ENCODE data around the gene EXOC6.

The EXOC6 gene

DNA sequence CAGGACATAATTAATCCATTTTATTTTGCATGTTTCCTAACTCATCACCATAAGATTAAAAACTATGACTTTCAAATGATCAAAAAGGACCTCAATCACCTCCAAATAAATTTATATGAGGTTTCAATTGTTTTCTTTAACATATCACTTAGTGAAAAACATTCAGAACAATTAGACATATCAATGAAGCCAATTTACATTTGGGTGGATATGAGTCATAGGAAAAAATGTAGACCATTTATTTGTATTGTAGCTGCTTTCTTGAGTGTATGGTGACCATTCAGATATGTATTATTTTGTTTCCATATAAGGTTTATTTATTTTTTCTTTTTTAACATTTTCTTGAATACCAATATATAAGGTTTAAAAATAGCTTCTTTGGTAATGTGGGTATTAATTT, 13.3 kb upstream of the EXOC6 start:
- DNase-seq, result no peak

GRCh38 chr10:92837456-92837855, 10.9 kb upstream of the EXOC6 start:
- DNase-seq, result no peak

DNA sequence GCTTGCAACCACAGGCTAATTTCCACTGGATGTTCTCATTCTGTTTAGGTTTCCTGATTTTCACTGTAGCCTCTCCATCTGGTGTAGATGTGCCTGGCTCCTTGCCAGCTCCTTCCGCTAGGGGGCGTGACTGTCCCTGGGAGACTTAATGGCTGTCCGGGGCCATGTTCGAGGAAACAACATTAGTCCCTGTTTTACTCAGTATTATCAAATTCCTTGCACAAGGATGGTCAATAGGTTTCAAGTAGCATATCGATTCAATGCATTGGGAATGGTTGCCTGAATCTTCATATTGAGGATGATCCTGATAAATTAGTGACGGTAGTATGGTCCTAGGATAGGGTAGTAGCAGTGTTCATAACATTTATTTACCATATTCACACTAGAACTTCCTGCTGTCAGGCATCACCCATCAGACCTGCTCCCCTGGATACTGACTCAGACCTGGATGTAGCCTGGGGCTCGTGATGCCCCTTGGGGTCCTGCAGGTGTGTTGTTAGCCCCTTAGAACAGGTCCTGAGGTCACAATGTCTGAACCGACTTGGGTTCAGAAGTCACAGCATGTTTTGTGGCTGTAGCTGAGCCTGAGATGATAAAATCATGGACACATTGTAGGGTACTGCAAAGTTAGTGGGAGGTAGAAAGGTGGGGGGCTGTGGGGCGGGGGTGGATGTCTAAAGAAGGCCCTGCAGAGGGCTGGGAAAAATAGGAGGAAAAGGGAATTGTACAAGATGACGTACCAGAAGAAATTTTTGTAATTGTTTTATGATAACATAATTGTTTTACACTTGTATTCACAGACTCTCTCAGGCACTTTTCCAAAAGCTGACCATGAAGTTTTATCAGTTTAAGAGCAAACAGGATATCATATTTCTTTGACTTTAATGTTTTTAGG, 8.9 kb upstream of the EXOC6 start:
- peak; percentile 51 for DNase-seq

GRCh38 chr10:92844746-92845145, 3.6 kb upstream of the EXOC6 start:
- no peak for DNase-seq

- no peak for DNase-seq
These were observed 2.4 kb upstream of the EXOC6 start for GRCh38 chr10:92845921-92846320.

DNA sequence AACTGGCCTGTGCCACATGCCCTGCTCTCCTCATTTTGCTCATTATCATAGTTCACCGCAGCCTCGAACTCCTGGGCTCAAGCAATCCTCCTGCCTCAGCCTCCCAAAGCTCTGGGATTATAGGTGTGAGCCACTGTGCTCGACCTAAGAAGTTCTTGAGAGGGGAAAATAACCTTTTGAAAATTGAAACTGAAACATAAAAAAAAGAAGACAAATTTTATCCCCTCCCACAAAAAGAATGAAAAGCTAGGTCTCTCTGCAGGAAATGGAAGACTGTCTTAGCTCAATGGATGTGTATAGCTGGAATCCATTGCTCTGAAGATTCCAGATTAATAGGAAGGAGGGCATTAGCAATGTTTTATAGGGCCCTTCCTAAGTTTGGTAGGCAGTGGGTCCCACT, 2.0 kb upstream of the EXOC6 start:
- no peak for DNase-seq

- DNase-seq, result no peak
These were observed 1.5 kb upstream of the EXOC6 start for GRCh38 chr10:92846854-92847201.

DNA sequence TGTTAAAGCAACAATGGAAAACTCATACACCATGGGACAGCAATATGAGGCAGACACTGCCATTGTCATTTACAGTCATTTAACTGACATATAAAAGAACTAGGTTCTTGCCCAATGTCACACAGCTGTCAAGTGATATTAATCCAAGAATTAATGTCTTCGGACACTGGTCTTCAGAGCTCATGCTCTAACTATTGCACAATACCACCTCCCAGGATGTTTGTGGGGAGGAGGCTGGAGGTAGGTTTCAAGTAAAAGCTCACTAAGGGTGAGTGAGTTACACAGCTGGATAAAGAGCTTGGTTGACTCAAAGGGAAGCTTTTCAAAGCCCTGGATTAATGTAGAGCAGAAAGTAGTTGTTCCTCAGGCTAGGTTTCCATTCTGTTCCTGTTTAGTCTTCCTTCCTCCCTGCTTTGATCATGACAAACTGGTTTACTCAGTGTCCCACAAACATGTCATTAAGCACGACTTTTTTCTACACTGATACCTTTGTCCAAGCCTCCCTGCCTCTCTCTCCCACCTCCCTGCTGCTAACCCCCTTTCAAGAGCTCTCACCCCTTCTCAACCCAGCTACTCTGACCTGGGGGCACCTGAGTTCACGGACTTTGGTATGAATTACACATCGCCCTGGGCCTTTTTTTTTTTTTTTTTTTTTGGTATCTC, 987 bp upstream of the EXOC6 start:
- no peak for DNase-seq

DNA sequence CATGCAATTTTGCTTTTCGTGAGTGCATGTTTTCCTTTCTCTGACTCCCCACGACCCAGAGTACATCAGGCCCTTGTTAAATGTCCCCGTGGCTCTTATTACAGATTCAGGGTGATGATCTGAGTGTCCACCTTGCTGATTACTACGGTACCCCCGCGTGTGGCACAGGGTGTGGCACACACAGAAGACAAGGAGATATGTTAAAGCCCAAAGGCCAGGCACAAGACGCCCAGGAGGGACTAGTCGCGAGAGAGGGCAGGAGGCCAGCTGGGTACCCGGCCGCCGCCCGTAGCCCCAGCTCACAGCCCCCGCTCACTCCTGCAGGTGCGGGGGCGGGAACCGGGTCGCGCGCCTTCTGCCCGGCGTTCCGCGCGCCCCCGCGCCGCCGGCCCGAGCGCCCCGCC, 281 bp upstream of the EXOC6 start:
- no peak for DNase-seq

- no peak for DNase-seq
These were observed 860 bp downstream of the EXOC6 start for GRCh38 chr10:92849234-92849525.

GRCh38 chr10:92849576-92850090, 1.3 kb downstream of the EXOC6 start:
- no peak for DNase-seq

- no peak for DNase-seq
These were observed 1.9 kb downstream of the EXOC6 start for GRCh38 chr10:92850185-92850584.

GRCh38 chr10:92851003-92851402, 2.7 kb downstream of the EXOC6 start:
- DNase-seq, result no peak

- DNase-seq, result no peak
These were observed 7.2 kb downstream of the EXOC6 start for GRCh38 chr10:92855560-92855959.

GRCh38 chr10:92857904-92858514, 9.7 kb downstream of the EXOC6 start:
- DNase-seq, result no peak

- DNase-seq, result no peak
These were observed 18.9 kb downstream of the EXOC6 start for GRCh38 chr10:92867235-92867634.

- no peak for DNase-seq
These were observed 19.7 kb downstream of the EXOC6 start for GRCh38 chr10:92868036-92868435.

GRCh38 chr10:92868557-92868956, 20.2 kb downstream of the EXOC6 start:
- DNase-seq, result no peak

DNA sequence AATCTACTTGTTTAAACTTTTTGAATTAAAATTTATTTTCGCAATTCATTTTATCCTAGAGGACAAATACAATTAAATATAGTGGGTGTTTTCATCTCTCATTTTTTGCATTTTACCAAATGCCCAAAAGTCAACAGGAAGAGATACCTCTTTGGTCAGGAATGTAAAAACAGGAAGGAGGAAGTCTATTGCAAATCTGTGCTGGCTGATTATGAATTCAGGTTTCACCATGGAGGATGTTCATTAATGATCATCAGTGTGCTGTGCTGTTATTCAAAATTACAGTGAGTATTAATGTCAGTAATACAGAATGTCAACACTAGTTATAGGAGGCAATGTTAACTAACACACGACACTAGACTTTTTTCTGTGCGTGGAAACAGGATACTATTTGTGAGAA, 24.7 kb downstream of the EXOC6 start:
- DNase-seq, result no peak

DNA sequence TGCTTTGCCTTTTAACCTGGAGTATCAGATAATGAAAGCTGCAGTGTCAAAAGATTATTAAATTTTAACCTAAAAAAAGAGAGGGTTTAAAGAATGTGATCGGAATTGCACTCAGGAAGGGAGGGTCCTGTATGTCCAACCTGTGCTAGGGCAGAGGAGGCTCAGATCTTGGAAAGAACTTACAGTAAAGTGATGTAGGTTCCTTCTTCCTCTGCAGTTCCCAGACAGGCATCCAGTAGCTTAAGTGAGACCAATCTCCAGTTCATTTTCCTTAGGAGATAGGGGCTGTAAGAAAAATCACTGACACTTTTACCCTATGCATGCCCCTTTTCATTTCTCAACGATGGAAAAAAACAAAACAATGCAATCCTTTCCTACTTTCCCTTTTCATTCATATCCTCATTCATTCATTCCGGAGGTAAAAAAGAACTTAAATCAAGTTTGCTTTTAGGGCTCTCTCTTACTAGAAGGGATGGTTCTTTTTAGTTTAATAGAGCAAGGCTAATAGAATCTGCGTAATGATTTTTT, 28.3 kb downstream of the EXOC6 start:
- DNase-seq, result no peak

DNA sequence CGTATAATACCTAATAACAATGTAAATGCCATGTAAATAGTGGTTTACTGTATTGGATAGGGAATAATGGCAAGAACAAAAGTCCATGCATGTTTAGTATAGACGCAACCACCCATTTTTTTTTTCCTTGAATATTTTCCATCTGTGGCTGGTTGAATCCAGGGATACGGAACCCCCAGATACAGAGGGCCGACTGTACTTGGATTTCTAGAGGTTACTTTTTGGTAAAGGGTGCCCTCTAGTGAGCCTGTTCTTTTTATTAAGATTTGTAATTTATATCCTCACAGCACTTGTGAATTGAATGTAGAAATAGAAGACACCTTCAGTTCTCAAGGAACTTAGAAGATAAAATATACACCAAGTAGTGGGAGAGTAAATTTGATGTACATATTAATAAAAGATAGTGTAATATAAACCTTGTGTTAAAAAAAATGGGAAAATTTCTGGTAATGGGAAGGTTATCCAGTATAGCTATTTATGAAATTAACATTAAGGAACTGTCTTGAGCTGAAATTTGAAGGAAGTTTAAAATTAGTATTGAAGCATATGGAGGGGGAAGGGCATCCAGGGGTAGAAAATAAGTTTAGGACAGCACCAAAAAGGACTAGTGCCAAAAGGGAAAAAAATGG, 32.0 kb downstream of the EXOC6 start:
- no peak for DNase-seq

DNA sequence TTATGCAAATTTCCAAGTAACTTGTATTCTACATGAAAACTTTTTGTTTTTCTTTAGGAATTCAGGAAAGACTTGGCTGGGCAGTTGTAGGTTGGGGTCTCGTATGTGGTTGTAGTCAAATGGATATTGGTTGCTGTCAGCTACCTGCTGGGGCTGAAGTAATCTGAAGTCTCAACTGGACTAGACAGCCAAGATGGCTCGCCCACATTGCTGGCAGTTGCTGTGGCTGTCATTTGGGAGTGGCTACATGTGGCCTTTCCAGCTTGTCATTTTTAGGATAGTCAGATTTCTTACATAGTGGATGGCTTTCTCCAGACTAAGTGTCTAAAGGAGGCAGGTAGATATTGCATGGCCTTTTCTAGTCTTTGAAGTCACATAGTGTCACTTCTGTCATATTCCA, 32.6 kb downstream of the EXOC6 start:
- DNase-seq, result no peak

DNA sequence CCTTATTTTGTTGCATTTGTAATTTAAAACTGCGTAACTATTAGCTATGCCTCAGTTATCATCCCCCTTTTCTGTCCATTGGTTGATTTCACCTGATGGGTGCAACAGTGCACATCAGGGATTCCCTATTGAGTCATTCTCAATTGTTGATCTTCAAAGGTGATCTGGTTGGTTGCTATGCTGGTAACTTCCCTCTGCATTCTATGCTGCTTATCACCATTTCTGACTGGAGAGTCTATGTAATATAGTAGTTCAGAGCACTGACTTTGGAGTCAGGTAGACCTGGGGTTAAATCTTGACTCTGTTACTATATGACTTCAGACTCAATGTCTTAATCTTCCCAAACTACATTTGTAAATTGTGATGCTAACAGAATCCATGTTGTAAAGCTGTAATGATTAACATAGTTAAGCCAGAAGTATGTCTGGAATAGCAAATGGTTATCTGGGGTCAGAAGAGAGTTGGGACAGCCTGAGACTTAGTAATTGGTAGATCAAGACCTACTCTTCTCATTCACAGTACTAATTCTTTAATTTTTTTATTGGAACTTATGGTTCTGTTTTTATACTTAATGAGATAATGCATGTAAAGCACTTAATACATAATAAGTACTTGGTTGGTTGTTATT, 38.1 kb downstream of the EXOC6 start:
- no peak for DNase-seq
